Loucy (cell line): ENCODE data around the gene TOMM20.

Experiments
- CTCF ChIP-seq: fragments of 200-600 bp; sonication (generic); conservative IDR thresholded peaks from 2 replicates; pipeline ENCODE4 v1.5.1; 2014; ENCODE audit warnings: mild to moderate bottlenecking, antibody characterized with exemption, low read length
- EZH2phosphoT487 ChIP-seq: fragments of 200-600 bp; IDR thresholded peaks from 2 replicates; pipeline ENCODE4 v1.6.1; 2018; ENCODE audit warnings: antibody characterized with exemption, mild to moderate bottlenecking, moderate library complexity, borderline replicate concordance

- TF ChIP-seq CTCF (no peak), EZH2phosphoT487 (no peak)
These were observed 53.4 kb downstream of the TOMM20 start for GRCh38 chr1:235075048-235075776.
